Measurements from ENCODE around the gene NKIRAS2.

Gene NKIRAS2

GRCh38 chr17:42061646-42062487 is 42.0 kb downstream of the NKIRAS2 start:
- H3K27ac ChIP-seq, result no peak overlapping the region
- TF ChIP-seq, protein P1, sequence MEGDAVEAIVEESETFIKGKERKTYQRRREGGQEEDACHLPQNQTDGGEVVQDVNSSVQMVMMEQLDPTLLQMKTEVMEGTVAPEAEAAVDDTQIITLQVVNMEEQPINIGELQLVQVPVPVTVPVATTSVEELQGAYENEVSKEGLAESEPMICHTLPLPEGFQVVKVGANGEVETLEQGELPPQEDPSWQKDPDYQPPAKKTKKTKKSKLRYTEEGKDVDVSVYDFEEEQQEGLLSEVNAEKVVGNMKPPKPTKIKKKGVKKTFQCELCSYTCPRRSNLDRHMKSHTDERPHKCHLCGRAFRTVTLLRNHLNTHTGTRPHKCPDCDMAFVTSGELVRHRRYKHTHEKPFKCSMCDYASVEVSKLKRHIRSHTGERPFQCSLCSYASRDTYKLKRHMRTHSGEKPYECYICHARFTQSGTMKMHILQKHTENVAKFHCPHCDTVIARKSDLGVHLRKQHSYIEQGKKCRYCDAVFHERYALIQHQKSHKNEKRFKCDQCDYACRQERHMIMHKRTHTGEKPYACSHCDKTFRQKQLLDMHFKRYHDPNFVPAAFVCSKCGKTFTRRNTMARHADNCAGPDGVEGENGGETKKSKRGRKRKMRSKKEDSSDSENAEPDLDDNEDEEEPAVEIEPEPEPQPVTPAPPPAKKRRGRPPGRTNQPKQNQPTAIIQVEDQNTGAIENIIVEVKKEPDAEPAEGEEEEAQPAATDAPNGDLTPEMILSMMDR (conservative IDR thresholded peaks at IDR 0.05), result no peak

DNA sequence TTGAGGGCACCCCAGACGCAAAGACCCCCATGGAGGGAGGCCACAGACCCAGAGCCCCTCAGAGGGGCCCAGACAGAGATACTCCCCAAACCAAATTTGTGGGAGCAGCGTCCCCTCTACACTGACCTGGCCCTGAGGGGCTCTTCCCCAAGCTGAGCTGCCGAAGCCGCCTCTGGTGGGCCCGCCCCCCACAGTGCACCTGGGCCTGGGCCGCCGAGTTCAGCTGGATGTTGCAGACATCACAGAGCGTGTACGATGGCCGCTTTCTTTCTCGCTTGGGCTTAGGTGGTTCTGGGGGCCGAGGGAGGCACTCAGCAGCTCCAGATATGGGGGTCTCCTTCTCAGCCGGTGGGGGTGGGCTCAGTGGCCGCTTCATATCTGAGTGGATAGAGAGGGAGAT is 42.8 kb downstream of the NKIRAS2 start:
- TF ChIP-seq, protein P1 (conservative IDR thresholded peaks at IDR 0.05), result no peak
- no peak overlapping the region for H3K27ac ChIP-seq

- no peak overlapping the region for H3K27ac ChIP-seq
- TF ChIP-seq, protein P1 (conservative IDR thresholded peaks at IDR 0.05), result no peak
Measured at GRCh38 chr17:42065201-42065600, 45.3 kb downstream of the NKIRAS2 start.

- no peak overlapping the region for H3K27ac ChIP-seq
- TF ChIP-seq, protein P1 (conservative IDR thresholded peaks at IDR 0.05), result peak; percentile 75
Measured at GRCh38 chr17:42067371-42068091, 47.6 kb downstream of the NKIRAS2 start.

GRCh38 chr17:42068979-42069378 is 49.1 kb downstream of the NKIRAS2 start:
- H3K27ac ChIP-seq, result no peak overlapping the region
- TF ChIP-seq, protein P1 (conservative IDR thresholded peaks at IDR 0.05), result no peak

DNA sequence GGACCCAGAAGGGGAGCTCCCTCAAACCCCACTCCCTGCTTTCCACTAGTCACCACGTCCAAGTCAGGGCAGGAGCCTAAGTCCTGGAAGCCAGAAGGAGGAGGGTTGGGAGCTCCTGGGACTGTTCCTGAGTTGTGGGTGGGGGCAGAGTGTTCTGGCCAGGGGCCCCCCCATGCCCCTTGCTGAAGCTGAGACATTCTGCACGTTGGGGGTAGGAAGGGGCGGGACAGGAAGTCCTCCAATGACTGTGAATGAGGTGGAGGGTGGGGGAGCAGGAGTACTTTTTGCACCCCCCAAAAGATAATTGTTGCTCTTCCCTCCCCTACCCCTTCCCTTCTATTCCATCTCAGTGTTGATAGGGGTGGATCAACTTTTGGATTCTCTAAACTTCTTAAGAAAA is 51.9 kb downstream of the NKIRAS2 start:
- TF ChIP-seq, protein P1 (conservative IDR thresholded peaks at IDR 0.05), result no peak
- no peak overlapping the region for H3K27ac ChIP-seq

- no peak overlapping the region for H3K27ac ChIP-seq
- TF ChIP-seq, protein P1 (conservative IDR thresholded peaks at IDR 0.05), result peak; percentile 53
Measured at GRCh38 chr17:42072323-42073187, 52.7 kb downstream of the NKIRAS2 start.

Data from VCaP (cell line).